BJ (cell line): ENCODE results near the gene TH. TPM values are rescaled to one million over a fixed set of nuclear protein-coding genes. Genes with fewer than 3 reads are reported as not detected.

Experiments used
- CTCF ChIA-PET: fragments of 350-600 bp; formaldehyde crosslinking; extraction: SDS; loops from one replicate; lab custom pipeline; 2021; ENCODE audit warnings: antibody characterized with exemption, inconsistent platforms; lab: Yijun Ruan, JAX
- POLR2A ChIA-PET: fragments of 300-600 bp; sonication (Branson Sonifier 250); formaldehyde crosslinking; extraction: SDS; loops from one replicate; lab custom pipeline; 2021; ENCODE audit warnings: antibody characterized with exemption; lab: Charles Lee
- DNase-seq: peaks from one replicate; pipeline ENCODE4 v3.0.0-alpha.2; 2011; ENCODE audit warnings: low read depth
- H3K27me3 ChIP-seq: 2 replicates; pipeline ENCODE4 v1.6.0; 2011; ENCODE audit warnings: low read length; ENCODE audit not compliant: control insufficient read depth, insufficient read depth
- H3K36me3 ChIP-seq: 2 replicates; pipeline ENCODE4 v1.5.1; 2011; ENCODE audit warnings: low read length; ENCODE audit not compliant: control insufficient read depth, insufficient read depth
- H3K4me3 ChIP-seq: 2 replicates; pipeline ENCODE4 v1.5.1; 2011; ENCODE audit warnings: low read depth, mild to moderate bottlenecking, control low read depth, low read length
- polyA plus RNA-seq: library from polyadenylated mRNA; depleted of rRNA; stranded (reverse); fragments of >200 nt; gene quantifications from 2 replicates; pipeline ENCODE4 v1.2.3, GENCODE V29; 2011
- TF ChIP-seq, protein P1 (sequence below): IDR thresholded peaks from 2 replicates; pipeline ENCODE4 v1.5.1; 2011; ENCODE audit warnings: low read depth, mild to moderate bottlenecking, control low read depth, inconsistent platforms, low read length, moderate library complexity; ENCODE audit not compliant: insufficient read depth

Gene TH
- polyA plus RNA-seq, 1 experiment, result not detected

- ChIA-PET POLR2A (no interaction called here), CTCF (interaction anchor here (0.9 to 1.7 kb wide), 4 partner anchors 10 to 252 kb away, joined by 3 to 10 read pairs (median 4); no protein-coding TSS in a partner anchor)
- no peak for DNase-seq
- TF ChIP-seq, protein P1, sequence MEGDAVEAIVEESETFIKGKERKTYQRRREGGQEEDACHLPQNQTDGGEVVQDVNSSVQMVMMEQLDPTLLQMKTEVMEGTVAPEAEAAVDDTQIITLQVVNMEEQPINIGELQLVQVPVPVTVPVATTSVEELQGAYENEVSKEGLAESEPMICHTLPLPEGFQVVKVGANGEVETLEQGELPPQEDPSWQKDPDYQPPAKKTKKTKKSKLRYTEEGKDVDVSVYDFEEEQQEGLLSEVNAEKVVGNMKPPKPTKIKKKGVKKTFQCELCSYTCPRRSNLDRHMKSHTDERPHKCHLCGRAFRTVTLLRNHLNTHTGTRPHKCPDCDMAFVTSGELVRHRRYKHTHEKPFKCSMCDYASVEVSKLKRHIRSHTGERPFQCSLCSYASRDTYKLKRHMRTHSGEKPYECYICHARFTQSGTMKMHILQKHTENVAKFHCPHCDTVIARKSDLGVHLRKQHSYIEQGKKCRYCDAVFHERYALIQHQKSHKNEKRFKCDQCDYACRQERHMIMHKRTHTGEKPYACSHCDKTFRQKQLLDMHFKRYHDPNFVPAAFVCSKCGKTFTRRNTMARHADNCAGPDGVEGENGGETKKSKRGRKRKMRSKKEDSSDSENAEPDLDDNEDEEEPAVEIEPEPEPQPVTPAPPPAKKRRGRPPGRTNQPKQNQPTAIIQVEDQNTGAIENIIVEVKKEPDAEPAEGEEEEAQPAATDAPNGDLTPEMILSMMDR, result no peak
- no peaks in the 10 kb centered on the region for H3K36me3 ChIP-seq
- H3K4me3 ChIP-seq, result no peak overlapping the region
- no peaks in the 10 kb centered on the region for H3K27me3 ChIP-seq
These were observed 3.2 kb downstream of the TH start for GRCh38 chr11:2168286-2169004.

- no peaks in the 10 kb centered on the region for H3K27me3 ChIP-seq
- no peaks in the 10 kb centered on the region for H3K36me3 ChIP-seq
- TF ChIP-seq, protein P1, result no peak
- CTCF ChIA-PET, result interaction anchor here (0.6 to 1.7 kb wide), 6 partner anchors 11 to 515 kb away, joined by 3 to 10 read pairs (median 4); no protein-coding TSS in a partner anchor
- DNase-seq, result no peak
- no peak overlapping the region for H3K4me3 ChIP-seq
- POLR2A ChIA-PET, result no interaction called here
These were observed 4.2 kb downstream of the TH start for GRCh38 chr11:2167141-2168045.

DNA sequence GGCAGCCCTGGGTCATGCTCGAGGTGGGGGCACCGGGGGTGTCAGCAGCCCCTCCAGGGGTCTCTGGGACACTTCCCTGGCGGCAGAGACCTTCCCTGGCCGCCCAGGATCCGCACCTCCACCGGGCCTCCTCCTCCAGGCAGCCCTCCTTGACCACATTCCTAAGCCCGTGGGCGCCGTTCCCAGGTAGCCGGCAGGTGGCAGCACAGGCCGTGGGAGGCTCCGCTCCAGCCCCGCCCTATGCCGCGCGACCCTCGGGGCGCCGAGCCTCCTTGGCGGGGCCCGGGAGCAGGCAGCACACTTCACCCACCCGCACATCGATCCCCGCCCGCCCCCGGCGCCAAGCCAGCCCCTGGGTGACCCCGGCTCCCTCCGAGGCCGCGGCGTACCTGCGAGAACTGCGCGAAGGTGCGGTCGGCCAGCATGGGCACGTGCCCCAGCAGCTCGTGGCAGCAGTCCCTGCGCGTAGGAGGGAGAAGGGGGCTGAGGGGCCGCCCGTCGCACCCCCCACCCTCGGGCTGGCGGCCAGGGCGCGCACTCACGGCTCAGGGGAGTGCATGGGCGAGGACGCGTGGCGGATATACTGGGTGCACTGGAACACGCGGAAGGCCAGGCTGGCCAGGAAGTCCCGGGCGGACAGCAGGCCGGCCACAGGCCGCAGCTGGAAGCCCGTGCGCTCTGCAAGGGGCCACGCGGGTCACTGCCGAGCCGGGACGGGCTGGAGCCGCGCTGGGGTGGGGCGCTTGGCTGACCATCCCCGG, 5.3 kb downstream of the TH start:
- Histone ChIP-seq H3K4me3 (no peak overlapping the region), H3K27me3 (no peaks in the 10 kb centered on the region), H3K36me3 (no peaks in the 10 kb centered on the region)
- ChIA-PET CTCF (interaction anchor here (0.7 to 1.3 kb wide), 6 partner anchors 10 to 591 kb away, joined by 3 to 4 read pairs (median 3); no protein-coding TSS in a partner anchor), POLR2A (no interaction called here)
- TF ChIP-seq, protein P1, result peak; percentile 55
- no peak for DNase-seq

GRCh38 chr11:2165571-2165970, 6.0 kb downstream of the TH start:
- no peak overlapping the region for H3K4me3 ChIP-seq
- no peak for DNase-seq
- H3K27me3 ChIP-seq, result no peaks in the 10 kb centered on the region
- ChIA-PET POLR2A (no interaction called here), CTCF (interaction anchor here (0.7 to 6.0 kb wide), 8 partner anchors 14 to 591 kb away, joined by 3 to 42 read pairs (median 4); no protein-coding TSS in a partner anchor)
- no peaks in the 10 kb centered on the region for H3K36me3 ChIP-seq
- TF ChIP-seq, protein P1, result no peak
